ENCODE measurements around the gene WFDC1. TPM values are rescaled to one million over a fixed set of nuclear protein-coding genes. Genes with fewer than 3 reads are reported as not detected.

Gene WFDC1
- total and polyA plus RNA-seq, 8 donors = 0.09 to 2.6 (median 0.39) TPM; not detected in 2

GRCh38 chr16:84303023-84303422 is 8.3 kb downstream of the WFDC1 start:
- DNase-seq = no peak

GRCh38 chr16:84303516-84303915 is 8.8 kb downstream of the WFDC1 start:
- FAIRE-seq = no peak
- Histone ChIP-seq H3K4me1 (no peaks in the 10 kb centered on the region), H3K27ac (no peak overlapping the region), H3K27me3 (no peaks in the 10 kb centered on the region), H3K4me3 (no peak overlapping the region), H3K36me3 (no peaks in the 10 kb centered on the region), H3K9me3 (no peaks in the 10 kb centered on the region)
- no peak for DNase-seq
- 37 to 42% methylated on average over 7 of the region's 7 CpGs for WGBS, 2 donors
- no peak for ATAC-seq
- TF ChIP-seq CTCF (IDR thresholded peaks at IDR 0.05) = no peak
- intact Hi-C loops (cut with DNase I) = no loop called here

More at GRCh38 chr16:84303023-84303422, 8.3 kb downstream of the WFDC1 start:
- 56 to 59% methylated on average over 8 of the region's 8 CpGs for WGBS, 2 donors
- Histone ChIP-seq H3K27ac (no peak overlapping the region), H3K4me3 (no peak overlapping the region), H3K36me3 (no peaks in the 10 kb centered on the region), H3K9me3 (no peaks in the 10 kb centered on the region), H3K4me1 (no peaks in the 10 kb centered on the region), H3K27me3 (no peaks in the 10 kb centered on the region)
- FAIRE-seq (peak; percentile 70), ATAC-seq (no peak)
- intact Hi-C loops (cut with DNase I) = no loop called here
- TF ChIP-seq CTCF (IDR thresholded peaks at IDR 0.05) = no peak

- H3K36me3 ChIP-seq = no peaks in the 10 kb centered on the region
- H3K4me1 ChIP-seq = no peaks in the 10 kb centered on the region
- intact Hi-C loops (cut with DNase I) = no loop called here
- no peak for DNase-seq
- H3K9me3 ChIP-seq = no peaks in the 10 kb centered on the region
- H3K27me3 ChIP-seq = no peaks in the 10 kb centered on the region
- no peak for ATAC-seq
- TF ChIP-seq CTCF (IDR thresholded peaks at IDR 0.05) = no peak
- 63 to 72% methylated on average over 3 of the region's 3 CpGs for WGBS, 2 donors
- H3K27ac ChIP-seq = no peak overlapping the region
- no peak overlapping the region for H3K4me3 ChIP-seq
- FAIRE-seq = no peak
Observed at GRCh38 chr16:84306564-84306963, 11.9 kb downstream of the WFDC1 start.

- no peak overlapping the region for H3K27ac ChIP-seq
- FAIRE-seq = no peak
- DNase-seq = no peak
- no peaks in the 10 kb centered on the region for H3K4me1 ChIP-seq
- intact Hi-C loops (cut with DNase I) = no loop called here
- H3K27me3 ChIP-seq = peaks cover 0 to 1% (median 0%) of the 10 kb centered on the region in 4 donors
- no peak overlapping the region for H3K4me3 ChIP-seq
- WGBS, 2 donors = 52 to 53% methylated on average over 22 of the region's 22 CpGs
- H3K9me3 ChIP-seq = no peaks in the 10 kb centered on the region
- no peak for ATAC-seq
- no peak for TF ChIP-seq CTCF (IDR thresholded peaks at IDR 0.05)
- H3K36me3 ChIP-seq = no peaks in the 10 kb centered on the region
Observed at GRCh38 chr16:84307209-84307954, 12.7 kb downstream of the WFDC1 start.

GRCh38 chr16:84308120-84308519 is 13.4 kb downstream of the WFDC1 start:
- intact Hi-C loops (cut with DNase I) = no loop called here

More at GRCh38 chr16:84308120-84308519, 13.4 kb downstream of the WFDC1 start:
- Histone ChIP-seq H3K27me3 (peaks cover 0 to 5% (median 0%) of the 10 kb centered on the region in 4 donors), H3K4me1 (no peaks in the 10 kb centered on the region), H3K36me3 (no peaks in the 10 kb centered on the region), H3K9me3 (no peaks in the 10 kb centered on the region), H3K4me3 (no peak overlapping the region), H3K27ac (no peak overlapping the region)
- peak in 1 of 6 donors; percentile 33 for DNase-seq
- no peak for TF ChIP-seq CTCF (IDR thresholded peaks at IDR 0.05)
- peak in 3 of 4 donors; percentile 51 to 62 (median 59) for ATAC-seq
- WGBS, 2 donors = 19 to 23% methylated on average over 11 of the region's 11 CpGs
- FAIRE-seq = no peak
